NB4 (cell line): ENCODE measurements around the gene TLCD5.

Experiments used
- DNase-seq: peaks from one replicate; pipeline ENCODE4 v3.0.0; 2010; ENCODE audit warnings: low read depth
- H3K4me3 ChIP-seq: one replicate; pipeline ENCODE4 v1.5.1; 2011; ENCODE audit warnings: mild to moderate bottlenecking, low read depth, low read length, moderate library complexity
- MYC ChIP-seq: IDR thresholded peaks from 2 replicates; pipeline ENCODE4 v1.6.1; 2011; ENCODE audit warnings: low read depth, low read length
- POLR2A ChIP-seq: IDR thresholded peaks from 2 replicates; pipeline ENCODE4 v1.6.1; 2011; ENCODE audit warnings: mild to moderate bottlenecking; ENCODE audit not compliant: insufficient read length; ENCODE audit errors: extremely low read depth
- TF ChIP-seq, protein P1 (sequence below): IDR thresholded peaks from 2 replicates; pipeline ENCODE4 v1.6.1; 2011; ENCODE audit warnings: low read depth, low read length
- TF ChIP-seq, protein P2 (sequence below): IDR thresholded peaks from one replicate; pipeline ENCODE4 v1.5.1; 2012; ENCODE audit warnings: low read depth, low read length

TLCD5 gene

DNA sequence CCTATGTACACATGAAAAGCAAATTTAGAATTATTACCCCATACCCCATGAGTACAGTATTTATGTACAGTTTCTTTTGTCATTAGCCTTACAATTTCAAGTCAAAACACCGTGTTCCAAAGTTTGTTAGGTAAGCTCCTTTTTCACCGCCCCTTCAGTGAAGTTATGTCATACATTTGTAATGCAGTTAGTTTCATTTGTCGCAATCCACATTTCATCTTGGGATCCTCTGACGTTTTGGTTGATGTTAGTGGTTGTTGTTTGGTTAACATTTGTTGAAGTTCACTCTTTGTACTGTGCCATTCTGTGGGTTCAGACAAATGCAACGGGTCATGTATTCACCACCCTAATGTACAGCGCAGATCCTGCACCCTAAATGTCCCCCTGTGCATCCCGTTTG, 56.3 kb downstream of the TLCD5 start:
- no peak overlapping the region for H3K4me3 ChIP-seq
- TF ChIP-seq, protein P1, sequence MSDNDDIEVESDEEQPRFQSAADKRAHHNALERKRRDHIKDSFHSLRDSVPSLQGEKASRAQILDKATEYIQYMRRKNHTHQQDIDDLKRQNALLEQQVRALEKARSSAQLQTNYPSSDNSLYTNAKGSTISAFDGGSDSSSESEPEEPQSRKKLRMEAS, result no peak
- TF ChIP-seq, protein P2, sequence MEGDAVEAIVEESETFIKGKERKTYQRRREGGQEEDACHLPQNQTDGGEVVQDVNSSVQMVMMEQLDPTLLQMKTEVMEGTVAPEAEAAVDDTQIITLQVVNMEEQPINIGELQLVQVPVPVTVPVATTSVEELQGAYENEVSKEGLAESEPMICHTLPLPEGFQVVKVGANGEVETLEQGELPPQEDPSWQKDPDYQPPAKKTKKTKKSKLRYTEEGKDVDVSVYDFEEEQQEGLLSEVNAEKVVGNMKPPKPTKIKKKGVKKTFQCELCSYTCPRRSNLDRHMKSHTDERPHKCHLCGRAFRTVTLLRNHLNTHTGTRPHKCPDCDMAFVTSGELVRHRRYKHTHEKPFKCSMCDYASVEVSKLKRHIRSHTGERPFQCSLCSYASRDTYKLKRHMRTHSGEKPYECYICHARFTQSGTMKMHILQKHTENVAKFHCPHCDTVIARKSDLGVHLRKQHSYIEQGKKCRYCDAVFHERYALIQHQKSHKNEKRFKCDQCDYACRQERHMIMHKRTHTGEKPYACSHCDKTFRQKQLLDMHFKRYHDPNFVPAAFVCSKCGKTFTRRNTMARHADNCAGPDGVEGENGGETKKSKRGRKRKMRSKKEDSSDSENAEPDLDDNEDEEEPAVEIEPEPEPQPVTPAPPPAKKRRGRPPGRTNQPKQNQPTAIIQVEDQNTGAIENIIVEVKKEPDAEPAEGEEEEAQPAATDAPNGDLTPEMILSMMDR, result no peak
- TF ChIP-seq MYC (no peak), POLR2A (no peak)
- no peak for DNase-seq
